Neural cell (in vitro differentiated cells): ENCODE results near the gene MBTD1. TPM values are rescaled to one million over a fixed set of nuclear protein-coding genes. Genes with fewer than 3 reads are reported as not detected.

Experiments
- H2AFZ ChIP-seq: fragments of 200-600, 300-800 bp; sonication (generic), shearing (Covaris generic); 2 replicates; pipeline ENCODE4 v1.6.0; 2014; ENCODE audit warnings: low read depth, mild to moderate bottlenecking, antibody characterized with exemption, low read length, moderate library complexity
- H3F3A ChIP-seq: fragments of 200-600 bp; shearing (Covaris generic); 2 replicates; pipeline ENCODE4 v1.6.1; 2016; ENCODE audit warnings: mild to moderate bottlenecking, moderate library complexity, mixed read lengths, antibody characterized with exemption, low read length; ENCODE audit not compliant: insufficient read depth, poor library complexity, severe bottlenecking
- H3K27ac ChIP-seq: fragments of 200-600, 300-800 bp; sonication (generic), shearing (Covaris generic); 2 replicates; pipeline ENCODE4 v1.5.1; 2014; ENCODE audit warnings: mild to moderate bottlenecking, low read length, moderate library complexity
- H3K27me3 ChIP-seq: fragments of 300-800, 200-600 bp; sonication (generic), shearing (Covaris generic); 2 replicates; pipeline ENCODE4 v1.6.0; 2014; ENCODE audit warnings: mild to moderate bottlenecking, low read depth, low read length, moderate library complexity; ENCODE audit not compliant: insufficient read depth
- H3K36me3 ChIP-seq: fragments of 300-800, 200-600 bp; sonication (generic), shearing (Covaris generic); 2 replicates; pipeline ENCODE4 v1.5.1; 2014; ENCODE audit warnings: mild to moderate bottlenecking, antibody characterized with exemption, low read length, moderate library complexity; ENCODE audit not compliant: insufficient read depth
- H3K4me2 ChIP-seq: fragments of 300-800, 200-600 bp; sonication (generic), shearing (Covaris generic); 2 replicates; pipeline ENCODE4 v1.6.0; 2014; ENCODE audit warnings: mild to moderate bottlenecking, low read length
- H3K4me3 ChIP-seq: fragments of 300-800, 200-600 bp; sonication (generic), shearing (Covaris generic); 2 replicates; pipeline ENCODE4 v1.5.1; 2014; ENCODE audit warnings: mild to moderate bottlenecking, low read length, moderate library complexity
- H3K79me2 ChIP-seq: fragments of 200-600 bp; shearing (Covaris generic); replicated peaks from 2 replicates; pipeline ENCODE4 v1.6.0; 2014; ENCODE audit warnings: mild to moderate bottlenecking, low read length, moderate library complexity; ENCODE audit not compliant: insufficient read depth
- H3K9ac ChIP-seq: fragments of 300-800, 200-600 bp; sonication (generic), shearing (Covaris generic); 2 replicates; pipeline ENCODE4 v1.6.1; 2016; ENCODE audit warnings: mild to moderate bottlenecking, low read length, mixed read lengths
- H3K9me2 ChIP-seq: fragments of 200-600 bp; shearing (Covaris generic); 2 replicates; pipeline ENCODE4 v1.6.1; 2016; ENCODE audit warnings: mild to moderate bottlenecking, low read length, mixed read lengths; ENCODE audit not compliant: insufficient read depth
- H3K9me3 ChIP-seq: fragments of 200-600, 300-800 bp; sonication (generic), shearing (Covaris generic); 2 replicates; pipeline ENCODE4 v1.6.1; 2016; ENCODE audit warnings: mild to moderate bottlenecking, mixed run types, low read length, moderate library complexity, mixed read lengths
- H4K20me1 ChIP-seq: fragments of 200-600 bp; shearing (Covaris generic); 2 replicates; pipeline ENCODE4 v1.6.1; 2016; ENCODE audit warnings: mild to moderate bottlenecking, mixed run types; ENCODE audit not compliant: insufficient read depth
- EP300 ChIP-seq: fragments of 450-650 bp; conservative IDR thresholded peaks from 2 replicates; pipeline ENCODE4 v1.6.1; 2014; ENCODE audit warnings: antibody characterized with exemption, mild to moderate bottlenecking, moderate library complexity; ENCODE audit not compliant: poor library complexity, severe bottlenecking
- EZH2 ChIP-seq: fragments of 200-600, 300-800 bp; shearing (Covaris generic), sonication (generic); IDR thresholded peaks from 2 replicates; pipeline ENCODE4 v1.6.1; 2014; ENCODE audit warnings: antibody characterized with exemption, low read length, borderline replicate concordance, mild to moderate bottlenecking; ENCODE audit not compliant: insufficient read depth, poor library complexity, severe bottlenecking
- MXI1 ChIP-seq: fragments of 450-650 bp; conservative IDR thresholded peaks from 2 replicates; pipeline ENCODE4 v1.6.1; 2014; ENCODE audit warnings: antibody characterized with exemption, mild to moderate bottlenecking; ENCODE audit not compliant: poor library complexity, severe bottlenecking
- POLR2AphosphoS5 ChIP-seq: IDR thresholded peaks from 2 replicates; pipeline ENCODE4 v1.6.1; 2012
- RAD21 ChIP-seq: fragments of 450-650 bp; conservative IDR thresholded peaks from 2 replicates; pipeline ENCODE4 v1.6.1; 2014; ENCODE audit warnings: antibody characterized with exemption, mild to moderate bottlenecking, moderate library complexity
- SMC3 ChIP-seq: fragments of 450-650 bp; conservative IDR thresholded peaks from 2 replicates; pipeline ENCODE4 v1.6.1; 2014; ENCODE audit warnings: antibody characterized with exemption, mild to moderate bottlenecking, moderate library complexity; ENCODE audit not compliant: poor library complexity
- TAF1 ChIP-seq: IDR thresholded peaks from 2 replicates; pipeline ENCODE4 v1.6.1; 2012; ENCODE audit warnings: low read depth
- polyA plus RNA-seq: library from polyadenylated mRNA; depleted of rRNA; stranded (reverse); fragments of >200 nt; gene quantifications from 2 replicates; pipeline ENCODE4 v1.2.3, GENCODE V29; 2014
- TF ChIP-seq, protein P1 (sequence below): IDR thresholded peaks from 2 replicates; pipeline ENCODE4 v1.6.1; 2012; ENCODE audit warnings: borderline replicate concordance
- TF ChIP-seq, protein P2 (sequence below): fragments of 450-650 bp; IDR thresholded peaks from 2 replicates; pipeline ENCODE4 v1.5.1; 2014; ENCODE audit warnings: antibody characterized with exemption, mild to moderate bottlenecking, moderate library complexity; ENCODE audit not compliant: poor library complexity, severe bottlenecking

MBTD1 gene
- polyA plus RNA-seq, 1 donor from 2014 or later = 70.0 TPM

DNA sequence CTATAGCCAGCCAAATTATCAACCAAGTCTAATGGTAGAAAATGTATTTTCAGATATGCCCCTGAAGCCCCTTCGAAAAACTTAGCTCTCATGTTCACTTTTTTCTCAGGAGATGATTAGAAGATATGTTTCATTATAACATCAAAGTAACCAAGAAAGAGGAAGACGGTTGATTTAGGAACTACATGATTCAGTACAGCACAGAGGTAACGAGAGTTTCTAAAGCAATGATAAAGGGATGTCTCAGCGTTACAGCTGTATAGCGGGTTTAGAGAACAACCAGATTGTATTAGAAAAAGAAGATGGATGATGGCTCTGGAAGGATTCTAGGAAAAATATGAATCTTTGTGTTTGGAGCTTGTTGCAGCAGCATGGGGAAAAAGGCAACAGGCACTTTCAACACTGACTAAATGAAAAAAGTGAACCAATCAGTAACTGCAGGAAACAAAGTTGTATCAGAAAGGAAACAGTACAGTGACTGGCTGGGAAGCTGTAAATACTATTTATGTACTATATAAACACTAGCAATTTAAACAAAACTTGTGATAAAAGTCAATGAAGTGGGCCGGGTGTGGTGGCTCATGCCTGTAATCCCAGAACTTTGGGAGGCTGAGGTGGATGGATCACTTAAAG lies 21.5 kb downstream of the MBTD1 start:
- H2AFZ ChIP-seq = no peak overlapping the region
- H3K4me3 ChIP-seq = no peak overlapping the region
- H4K20me1 ChIP-seq = no peaks in the 10 kb centered on the region
- H3K79me2 ChIP-seq = peaks cover 38% of the 10 kb centered on the region
- H3K9ac ChIP-seq = no peak overlapping the region
- no peaks in the 10 kb centered on the region for H3K27me3 ChIP-seq
- no peaks in the 10 kb centered on the region for H3K36me3 ChIP-seq
- no peak overlapping the region for H3K4me2 ChIP-seq
- TF ChIP-seq, protein P1, sequence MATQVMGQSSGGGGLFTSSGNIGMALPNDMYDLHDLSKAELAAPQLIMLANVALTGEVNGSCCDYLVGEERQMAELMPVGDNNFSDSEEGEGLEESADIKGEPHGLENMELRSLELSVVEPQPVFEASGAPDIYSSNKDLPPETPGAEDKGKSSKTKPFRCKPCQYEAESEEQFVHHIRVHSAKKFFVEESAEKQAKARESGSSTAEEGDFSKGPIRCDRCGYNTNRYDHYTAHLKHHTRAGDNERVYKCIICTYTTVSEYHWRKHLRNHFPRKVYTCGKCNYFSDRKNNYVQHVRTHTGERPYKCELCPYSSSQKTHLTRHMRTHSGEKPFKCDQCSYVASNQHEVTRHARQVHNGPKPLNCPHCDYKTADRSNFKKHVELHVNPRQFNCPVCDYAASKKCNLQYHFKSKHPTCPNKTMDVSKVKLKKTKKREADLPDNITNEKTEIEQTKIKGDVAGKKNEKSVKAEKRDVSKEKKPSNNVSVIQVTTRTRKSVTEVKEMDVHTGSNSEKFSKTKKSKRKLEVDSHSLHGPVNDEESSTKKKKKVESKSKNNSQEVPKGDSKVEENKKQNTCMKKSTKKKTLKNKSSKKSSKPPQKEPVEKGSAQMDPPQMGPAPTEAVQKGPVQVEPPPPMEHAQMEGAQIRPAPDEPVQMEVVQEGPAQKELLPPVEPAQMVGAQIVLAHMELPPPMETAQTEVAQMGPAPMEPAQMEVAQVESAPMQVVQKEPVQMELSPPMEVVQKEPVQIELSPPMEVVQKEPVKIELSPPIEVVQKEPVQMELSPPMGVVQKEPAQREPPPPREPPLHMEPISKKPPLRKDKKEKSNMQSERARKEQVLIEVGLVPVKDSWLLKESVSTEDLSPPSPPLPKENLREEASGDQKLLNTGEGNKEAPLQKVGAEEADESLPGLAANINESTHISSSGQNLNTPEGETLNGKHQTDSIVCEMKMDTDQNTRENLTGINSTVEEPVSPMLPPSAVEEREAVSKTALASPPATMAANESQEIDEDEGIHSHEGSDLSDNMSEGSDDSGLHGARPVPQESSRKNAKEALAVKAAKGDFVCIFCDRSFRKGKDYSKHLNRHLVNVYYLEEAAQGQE = no peak
- TF ChIP-seq TAF1 (no peak), SMC3 (no peak), EP300 (no peak), RAD21 (no peak)
- TF ChIP-seq, protein P2, sequence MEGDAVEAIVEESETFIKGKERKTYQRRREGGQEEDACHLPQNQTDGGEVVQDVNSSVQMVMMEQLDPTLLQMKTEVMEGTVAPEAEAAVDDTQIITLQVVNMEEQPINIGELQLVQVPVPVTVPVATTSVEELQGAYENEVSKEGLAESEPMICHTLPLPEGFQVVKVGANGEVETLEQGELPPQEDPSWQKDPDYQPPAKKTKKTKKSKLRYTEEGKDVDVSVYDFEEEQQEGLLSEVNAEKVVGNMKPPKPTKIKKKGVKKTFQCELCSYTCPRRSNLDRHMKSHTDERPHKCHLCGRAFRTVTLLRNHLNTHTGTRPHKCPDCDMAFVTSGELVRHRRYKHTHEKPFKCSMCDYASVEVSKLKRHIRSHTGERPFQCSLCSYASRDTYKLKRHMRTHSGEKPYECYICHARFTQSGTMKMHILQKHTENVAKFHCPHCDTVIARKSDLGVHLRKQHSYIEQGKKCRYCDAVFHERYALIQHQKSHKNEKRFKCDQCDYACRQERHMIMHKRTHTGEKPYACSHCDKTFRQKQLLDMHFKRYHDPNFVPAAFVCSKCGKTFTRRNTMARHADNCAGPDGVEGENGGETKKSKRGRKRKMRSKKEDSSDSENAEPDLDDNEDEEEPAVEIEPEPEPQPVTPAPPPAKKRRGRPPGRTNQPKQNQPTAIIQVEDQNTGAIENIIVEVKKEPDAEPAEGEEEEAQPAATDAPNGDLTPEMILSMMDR = no peak
- no peaks in the 10 kb centered on the region for H3K9me2 ChIP-seq
- H3K27ac ChIP-seq = no peak overlapping the region
- no peaks in the 10 kb centered on the region for H3K9me3 ChIP-seq
- no peaks in the 10 kb centered on the region for H3F3A ChIP-seq

DNA sequence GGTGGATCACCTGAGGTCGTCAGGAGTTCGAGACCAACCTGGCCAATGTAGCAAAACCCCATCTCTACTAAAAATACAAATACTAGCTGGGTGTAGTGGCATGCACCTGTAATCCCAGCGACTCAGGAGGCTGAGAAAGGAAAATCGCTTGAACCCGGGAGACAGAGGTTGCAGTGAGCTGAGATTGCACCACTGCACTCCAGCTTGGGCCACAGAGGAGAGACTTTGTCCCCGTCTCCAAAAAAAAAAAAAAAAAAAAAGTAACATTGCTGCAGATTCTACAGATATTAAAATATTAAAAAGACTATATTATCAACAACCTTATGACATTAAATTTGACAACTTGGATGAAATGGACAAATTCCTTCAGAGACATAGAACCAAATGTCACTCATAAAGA lies 25.7 kb downstream of the MBTD1 start:
- Histone ChIP-seq H3K4me2 (no peak overlapping the region), H3K36me3 (no peaks in the 10 kb centered on the region), H3K79me2 (peaks cover 53% of the 10 kb centered on the region), H4K20me1 (no peaks in the 10 kb centered on the region), H3K9me2 (no peaks in the 10 kb centered on the region), H3K9ac (no peak overlapping the region), H2AFZ (no peak overlapping the region), H3K27me3 (no peaks in the 10 kb centered on the region), H3K4me3 (no peak overlapping the region), H3K27ac (no peak overlapping the region), H3F3A (no peaks in the 10 kb centered on the region), H3K9me3 (no peaks in the 10 kb centered on the region)
- no peak for TF ChIP-seq TAF1
- no peak for TF ChIP-seq POLR2AphosphoS5
- no peak for TF ChIP-seq MXI1
- no peak for TF ChIP-seq EZH2
- TF ChIP-seq SMC3 = no peak
- TF ChIP-seq EP300 = no peak
- TF ChIP-seq, protein P1 = no peak
- no peak for TF ChIP-seq RAD21
- TF ChIP-seq, protein P2 = no peak
